Neuronal stem cell (in vitro differentiated cells): ENCODE data around the gene SUN1.
"Not testable (repeated sequence)": the region's sequence is repeated elsewhere in the genome, so short reads cannot be mapped to it uniquely, and the experiment has no call there.

Source experiments
- DNase-seq: peaks from one replicate; pipeline ENCODE4 v3.0.0-alpha.2; 2013; ENCODE audit warnings: low spot score
- H2AFZ ChIP-seq: one replicate; pipeline ENCODE4 v1.6.1; 2013; ENCODE audit warnings: mild to moderate bottlenecking, low read length, inconsistent platforms
- H2AK5ac ChIP-seq: 2 replicates; pipeline ENCODE4 v1.6.1; 2013; ENCODE audit warnings: low read depth, mild to moderate bottlenecking, inconsistent platforms, low read length, moderate library complexity, mixed read lengths
- H2BK120ac ChIP-seq: 2 replicates; pipeline ENCODE4 v1.6.1; 2013; ENCODE audit warnings: low read depth, mild to moderate bottlenecking, inconsistent platforms, low read length, moderate library complexity, mixed read lengths
- H2BK12ac ChIP-seq: one replicate; pipeline ENCODE4 v1.6.1; 2013; ENCODE audit warnings: low read length, inconsistent platforms
- H2BK15ac ChIP-seq: 2 replicates; pipeline ENCODE4 v1.6.1; 2013; ENCODE audit warnings: mild to moderate bottlenecking, low read length, inconsistent platforms, mixed read lengths
- H2BK5ac ChIP-seq: one replicate; pipeline ENCODE4 v1.6.1; 2013; ENCODE audit warnings: inconsistent platforms, mild to moderate bottlenecking, low read length, moderate library complexity
- H3K14ac ChIP-seq: one replicate; pipeline ENCODE4 v1.6.1; 2013; ENCODE audit warnings: low read length, inconsistent platforms
- H3K18ac ChIP-seq: 2 replicates; pipeline ENCODE4 v1.6.1; 2013; ENCODE audit warnings: low read length, inconsistent platforms
- H3K23ac ChIP-seq: 2 replicates; pipeline ENCODE4 v1.6.1; 2013; ENCODE audit warnings: low read depth, mild to moderate bottlenecking, mixed read lengths, low read length, inconsistent platforms; ENCODE audit not compliant: poor library complexity
- H3K27ac ChIP-seq: replicated peaks from 3 replicates; pipeline ENCODE4 v1.5.1; 2013; ENCODE audit warnings: low read length, inconsistent platforms
- H3K27me3 ChIP-seq, 3 experiments: 2 replicates each; pipeline ENCODE4 v1.6.1; 2013; ENCODE audit warnings: low read length in 3 of 3, mild to moderate bottlenecking in 2 of 3, inconsistent platforms in 1 of 3, low read depth in 1 of 3, mixed read lengths in 1 of 3, moderate library complexity in 1 of 3; ENCODE audit not compliant: control insufficient read depth in 3 of 3, insufficient read depth in 3 of 3
- H3K36me3 ChIP-seq, 2 donors: replicated peaks in 1 of 2; 2 replicates each; pipeline ENCODE4 v1.6.1; 2013; ENCODE audit warnings: low read length in 2 of 2; ENCODE audit not compliant: control insufficient read depth in 2 of 2, insufficient read depth in 2 of 2
- H3K4ac ChIP-seq: 2 replicates; pipeline ENCODE4 v1.6.1; 2013; ENCODE audit warnings: inconsistent platforms, mild to moderate bottlenecking, low read length, moderate library complexity
- H3K4me1 ChIP-seq, 2 donors: 1 replicate in 1 of 2; 2 replicates in 1 of 2; pipeline ENCODE4 v1.6.1; 2013; ENCODE audit warnings: low read length in 2 of 2, low read depth in 1 of 2; ENCODE audit not compliant: control insufficient read depth in 2 of 2, insufficient read depth in 1 of 2
- H3K4me2 ChIP-seq: one replicate; pipeline ENCODE4 v1.6.1; 2013; ENCODE audit warnings: mild to moderate bottlenecking, low read length, inconsistent platforms; ENCODE audit not compliant: insufficient read depth, poor library complexity, severe bottlenecking
- H3K4me3 ChIP-seq, 2 donors: 2 replicates each; pipeline ENCODE4 v1.5.1; 2013; ENCODE audit warnings: low read length in 2 of 2, mild to moderate bottlenecking in 2 of 2, inconsistent platforms in 1 of 2, moderate library complexity in 1 of 2
- H3K79me1 ChIP-seq: one replicate; pipeline ENCODE4 v1.6.1; 2013; ENCODE audit warnings: low read depth, mild to moderate bottlenecking, inconsistent platforms, low read length, moderate library complexity
- H3K9ac ChIP-seq: one replicate; pipeline ENCODE4 v1.6.1; 2013; ENCODE audit warnings: mild to moderate bottlenecking, low read depth, low read length, inconsistent platforms; ENCODE audit not compliant: poor library complexity
- H3K9me3 ChIP-seq, 2 donors: replicated peaks in 1 of 2; 2 replicates each; pipeline versions ENCODE3 to v1.6.1; 2013; ENCODE audit warnings: low read length in 2 of 2, mild to moderate bottlenecking in 2 of 2, inconsistent platforms in 1 of 2, low read depth in 1 of 2, mixed read lengths in 1 of 2, moderate library complexity in 1 of 2; ENCODE audit not compliant: control insufficient read depth in 2 of 2, insufficient read depth in 1 of 2
- H4K8ac ChIP-seq: one replicate; pipeline ENCODE4 v1.6.1; 2013; ENCODE audit warnings: low read depth, mild to moderate bottlenecking, inconsistent platforms, low read length, moderate library complexity
- H4K91ac ChIP-seq: one replicate; pipeline ENCODE4 v1.6.1; 2013; ENCODE audit warnings: low read length, low read depth, mild to moderate bottlenecking, inconsistent platforms; ENCODE audit not compliant: poor library complexity
- WGBS, 2 donors: extraction: QIAGEN DNeasy Blood & Tissue Kit; methylation state at CpG; one replicate each; pipeline ENCODE4 v1.1.7; 2013; ENCODE audit warnings: missing lambda C conversion rate in 2 of 2, mixed read lengths in 1 of 2; ENCODE audit not compliant: insufficient read length in 2 of 2, insufficient replicate concordance in 1 of 2; ENCODE audit errors: extremely low coverage in 2 of 2; 5-methylcytosine and 5-hydroxymethylcytosine counted together

Gene SUN1

GRCh38 chr7:844514-844913, 12.2 kb downstream of the SUN1 start:
- DNase-seq = no peak
- no peak overlapping the region for H3K4me2 ChIP-seq
- H2BK5ac ChIP-seq = no peak overlapping the region
- H3K14ac ChIP-seq = no peak overlapping the region
- peaks cover 31 to 77% of the 10 kb centered on the region in 2 donors for H3K36me3 ChIP-seq
- H2BK12ac ChIP-seq = no peak overlapping the region
- no peak overlapping the region for H2AFZ ChIP-seq
- no peak overlapping the region for H2BK15ac ChIP-seq
- H3K4ac ChIP-seq = no peak overlapping the region
- H3K23ac ChIP-seq = no peak overlapping the region
- no CpG with 5 or more reads among the region's 15 CpGs for WGBS, 2 donors
- no peak overlapping the region for H2BK120ac ChIP-seq
- H3K9ac ChIP-seq = no peak overlapping the region
- H2AK5ac ChIP-seq = no peak overlapping the region
- H4K8ac ChIP-seq = no peak overlapping the region
- H3K4me1 ChIP-seq = peaks cover 0 to 11% of the 10 kb centered on the region in 2 donors
- no peak overlapping the region for H3K27ac ChIP-seq
- H4K91ac ChIP-seq = no peak overlapping the region
- peaks cover 5 to 6% of the 10 kb centered on the region in 2 donors for H3K9me3 ChIP-seq
- peaks cover 8% of the 10 kb centered on the region for H3K79me1 ChIP-seq
- H3K18ac ChIP-seq = no peak overlapping the region
- no peak overlapping the region for H3K4me3 ChIP-seq
- H3K27me3 ChIP-seq = no peaks in the 10 kb centered on the region

- no peak overlapping the region for H2AFZ ChIP-seq
- H4K8ac ChIP-seq = no peak overlapping the region
- no peak overlapping the region for H3K4me3 ChIP-seq
- no CpG with 5 or more reads among the region's 22 CpGs for WGBS, 2 donors
- H3K23ac ChIP-seq = no peak overlapping the region
- H2BK120ac ChIP-seq = no peak overlapping the region
- H3K4me1 ChIP-seq = peaks cover 0 to 11% of the 10 kb centered on the region in 2 donors
- H2BK15ac ChIP-seq = no peak overlapping the region
- no peak overlapping the region for H2BK12ac ChIP-seq
- H3K4me2 ChIP-seq = no peak overlapping the region
- peaks cover 34 to 77% of the 10 kb centered on the region in 2 donors for H3K36me3 ChIP-seq
- no peak overlapping the region for H3K9ac ChIP-seq
- no peaks in the 10 kb centered on the region for H3K27me3 ChIP-seq
- H3K18ac ChIP-seq = no peak overlapping the region
- no peak overlapping the region for H4K91ac ChIP-seq
- no peak for DNase-seq
- H3K79me1 ChIP-seq = peaks cover 8% of the 10 kb centered on the region
- no peak overlapping the region for H3K27ac ChIP-seq
- no peak overlapping the region for H3K4ac ChIP-seq
- no peak overlapping the region for H2AK5ac ChIP-seq
- H2BK5ac ChIP-seq = no peak overlapping the region
- peaks cover 5 to 6% of the 10 kb centered on the region in 2 donors for H3K9me3 ChIP-seq
- no peak overlapping the region for H3K14ac ChIP-seq
Measured at GRCh38 chr7:845091-845490, 12.8 kb downstream of the SUN1 start.

GRCh38 chr7:845731-846130, 13.5 kb downstream of the SUN1 start:
- H3K14ac ChIP-seq = no peak overlapping the region
- H3K79me1 ChIP-seq = peaks cover 8% of the 10 kb centered on the region
- no peak overlapping the region for H4K91ac ChIP-seq
- no peak overlapping the region for H3K4me2 ChIP-seq
- H2BK120ac ChIP-seq = no peak overlapping the region
- H3K27me3 ChIP-seq = no peaks in the 10 kb centered on the region
- H3K4me1 ChIP-seq = peaks cover 0 to 11% of the 10 kb centered on the region in 2 donors
- no peak overlapping the region for H3K4me3 ChIP-seq
- no peak overlapping the region for H2AFZ ChIP-seq
- no peak overlapping the region for H3K23ac ChIP-seq
- H4K8ac ChIP-seq = no peak overlapping the region
- no CpG with 5 or more reads among the region's 11 CpGs for WGBS, 2 donors
- H3K18ac ChIP-seq = no peak overlapping the region
- no peak overlapping the region for H2BK12ac ChIP-seq
- no peak overlapping the region for H3K27ac ChIP-seq
- no peak overlapping the region for H2AK5ac ChIP-seq
- no peak overlapping the region for H2BK5ac ChIP-seq
- DNase-seq = no peak
- H3K4ac ChIP-seq = no peak overlapping the region
- H3K36me3 ChIP-seq = peaks cover 30 to 80% of the 10 kb centered on the region in 2 donors
- H2BK15ac ChIP-seq = no peak overlapping the region
- H3K9me3 ChIP-seq = peaks cover 5 to 6% of the 10 kb centered on the region in 2 donors
- H3K9ac ChIP-seq = no peak overlapping the region

- not testable (repeated sequence) for H2BK120ac ChIP-seq, H3K14ac ChIP-seq, H3K27ac ChIP-seq, H3K4me2 ChIP-seq, H2BK12ac ChIP-seq, H4K91ac ChIP-seq, H3K18ac ChIP-seq, H3K9ac ChIP-seq, H2AFZ ChIP-seq, H3K4me3 ChIP-seq, H3K23ac ChIP-seq, H2BK15ac ChIP-seq, H3K79me1 ChIP-seq, H2BK5ac ChIP-seq, H2AK5ac ChIP-seq, H3K9me3 ChIP-seq, DNase-seq, H3K27me3 ChIP-seq, H3K4me1 ChIP-seq, H4K8ac ChIP-seq, H3K4ac ChIP-seq
- WGBS, 2 donors = no CpG with 5 or more reads among the region's 37 CpGs
- H3K36me3 ChIP-seq = peaks cover 33 to 86% of the 10 kb centered on the region in 2 donors
Measured at GRCh38 chr7:846958-847650, 14.8 kb downstream of the SUN1 start.
